RWPE1 (cell line): ENCODE measurements around the gene HCN1.
"Not testable (repeated sequence)": the region's sequence is repeated elsewhere in the genome, so short reads cannot be mapped to it uniquely, and the experiment has no call there.

ENCODE experiments used
- CTCF ChIA-PET: fragments of 350-600 bp; sonication (Branson Sonifier 250); formaldehyde crosslinking; extraction: SDS; loops from one replicate; lab custom pipeline; 2021; lab: Yijun Ruan, JAX
- POLR2A ChIA-PET: fragments of 400-600 bp; formaldehyde crosslinking; extraction: SDS; loops from one replicate; lab custom pipeline; 2020; ENCODE audit warnings: antibody characterized with exemption; ENCODE audit not compliant: low non-redundant PET; lab: Yijun Ruan, JAX
- DNase-seq: peaks from one replicate; pipeline ENCODE4 v3.0.0; 2012; ENCODE audit warnings: low spot score
- H3K27ac ChIP-seq: fragments of 450-650 bp; 2 replicates; pipeline ENCODE4 v1.5.1; 2017
- CTCF ChIP-seq: fragments of 450-650 bp; conservative IDR thresholded peaks from 2 replicates; pipeline ENCODE4 v1.5.1; 2017; ENCODE audit warnings: low read depth, mild to moderate bottlenecking

Gene HCN1

DNA sequence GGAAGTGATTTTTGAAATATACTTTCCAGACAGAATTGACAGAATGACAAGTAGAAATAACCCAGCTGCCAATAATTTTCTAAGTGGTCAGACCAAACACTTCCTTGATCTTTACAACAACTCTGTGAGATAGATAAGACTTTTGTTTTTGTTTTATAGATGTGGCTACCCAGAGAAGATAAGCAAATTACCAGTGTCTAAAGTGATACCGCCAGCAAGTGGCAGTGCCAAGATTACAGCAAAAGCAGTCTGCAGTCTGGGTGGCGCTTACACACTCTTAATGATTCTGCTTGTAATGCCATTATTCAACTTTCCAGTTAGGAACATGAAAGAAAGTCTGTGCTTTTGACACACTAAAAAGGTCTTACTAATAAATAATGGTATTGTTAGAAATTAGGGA is 92.1 kb downstream of the HCN1 start:
- H3K27ac ChIP-seq: no peak overlapping the region
- POLR2A ChIA-PET: interaction anchor here (0.7 kb wide), 1 partner anchor 46 kb away, joined by 3 read pairs; no protein-coding TSS in a partner anchor
- no peak for DNase-seq
- TF ChIP-seq CTCF: no peak
- CTCF ChIA-PET: no interaction called here

DNA sequence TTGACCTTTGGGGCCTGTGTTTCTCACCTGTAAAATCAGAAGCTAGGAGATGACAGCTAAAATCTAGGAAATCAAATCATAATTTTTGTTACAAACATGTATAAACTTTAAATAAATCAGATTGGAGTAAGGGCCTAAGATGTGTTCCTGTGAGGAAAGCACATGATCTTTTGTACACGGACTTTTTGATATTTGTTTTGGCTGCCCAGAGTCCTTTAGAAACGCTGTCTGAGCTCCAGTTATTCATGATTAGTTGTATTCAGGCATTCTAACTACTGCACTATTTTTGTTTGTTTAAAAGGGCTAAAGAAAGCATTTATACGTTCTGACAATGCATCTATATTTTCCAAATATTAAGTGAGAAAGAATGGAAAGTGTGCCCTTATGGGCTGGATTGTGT is 94.8 kb downstream of the HCN1 start:
- no peak overlapping the region for H3K27ac ChIP-seq
- no peak for TF ChIP-seq CTCF
- ChIA-PET CTCF (no interaction called here), POLR2A (no interaction called here)
- no peak for DNase-seq

DNA sequence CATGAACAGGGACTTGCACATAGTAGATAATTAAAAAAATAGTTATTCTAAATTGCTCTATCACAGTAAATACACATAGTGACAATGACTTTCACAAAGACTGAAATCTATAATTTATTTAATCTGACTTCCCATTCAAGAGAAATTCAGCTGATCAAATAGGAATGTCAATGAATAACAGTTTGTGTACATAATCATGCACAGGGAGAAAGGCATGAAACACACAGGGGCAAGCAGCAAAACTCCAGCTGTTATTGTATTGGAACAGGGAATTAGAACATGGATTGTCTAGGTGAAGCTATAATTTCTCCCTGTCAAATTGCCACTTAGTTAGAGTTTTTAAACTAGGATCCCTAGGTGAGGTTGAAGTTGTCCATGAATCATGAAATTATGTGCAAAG is 99.9 kb downstream of the HCN1 start:
- ChIA-PET CTCF (no interaction called here), POLR2A (no interaction called here)
- DNase-seq: no peak
- no peak for TF ChIP-seq CTCF
- no peak overlapping the region for H3K27ac ChIP-seq

DNA sequence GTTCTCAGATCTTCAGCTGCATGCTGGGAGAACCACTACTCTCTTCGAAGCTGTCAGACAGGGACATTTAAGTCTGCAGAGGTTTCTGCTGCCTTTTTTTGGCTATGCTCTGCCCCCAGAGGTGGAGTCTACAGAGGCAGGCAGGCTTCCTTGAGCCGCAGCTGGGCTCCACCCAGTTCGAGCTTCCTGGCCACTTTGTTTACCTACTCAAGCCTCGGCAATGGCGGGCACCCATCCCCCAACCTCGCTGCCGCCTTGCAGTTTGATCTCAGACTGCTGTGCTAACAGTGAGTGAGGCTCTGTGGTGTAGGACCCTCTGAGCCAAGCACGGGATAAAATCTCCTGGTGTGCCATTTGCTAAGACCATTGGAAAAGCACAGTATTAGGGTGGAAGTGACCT is 110.2 kb downstream of the HCN1 start:
- POLR2A ChIA-PET, CTCF ChIA-PET, H3K27ac ChIP-seq, DNase-seq: not testable (repeated sequence)

DNA sequence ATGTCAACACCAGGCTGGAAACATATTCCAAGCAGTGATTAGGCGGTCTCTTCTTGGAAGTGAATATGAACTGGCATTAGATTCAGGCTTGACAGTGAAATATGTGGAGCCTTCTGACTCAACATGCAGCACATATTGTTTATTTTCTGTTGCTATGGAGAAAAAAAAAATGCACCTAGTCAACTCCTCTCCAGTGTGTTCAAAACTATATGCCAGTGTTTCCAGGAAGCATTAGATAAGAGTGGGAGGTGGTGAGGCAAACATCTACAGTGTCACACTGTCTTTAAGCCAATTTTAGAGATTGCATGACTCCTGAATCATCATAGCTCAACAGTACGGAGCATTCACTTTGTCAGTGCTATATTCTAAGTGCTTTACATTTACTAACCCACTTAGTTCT is 117.9 kb downstream of the HCN1 start:
- ChIA-PET CTCF (no interaction called here), POLR2A (no interaction called here)
- peak; percentile 78 for DNase-seq
- TF ChIP-seq CTCF: no peak
- no peak overlapping the region for H3K27ac ChIP-seq

DNA sequence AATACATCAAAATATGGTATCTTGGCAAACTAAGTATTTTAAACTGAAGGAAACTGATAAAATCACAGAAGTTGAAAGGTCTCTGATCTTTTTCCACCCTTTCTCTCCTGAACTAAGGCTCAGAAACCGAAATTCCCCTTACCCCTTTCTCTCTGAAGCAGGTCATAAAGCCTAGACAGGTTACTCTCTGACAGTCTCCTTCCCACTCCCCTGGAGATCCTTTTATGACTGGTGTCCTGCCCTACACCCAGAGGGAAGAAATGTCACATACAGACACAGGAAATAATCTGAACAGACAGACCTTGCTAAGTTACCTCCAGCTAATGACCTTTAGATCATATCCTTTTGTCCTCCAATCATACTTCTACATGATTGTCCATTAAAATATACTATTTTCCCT is 127.4 kb downstream of the HCN1 start:
- CTCF ChIA-PET: no interaction called here
- DNase-seq: no peak
- TF ChIP-seq CTCF: no peak
- no peak overlapping the region for H3K27ac ChIP-seq
- POLR2A ChIA-PET: no interaction called here

- no peak for TF ChIP-seq CTCF
- H3K27ac ChIP-seq: no peak overlapping the region
- no peak for DNase-seq
- CTCF ChIA-PET: interaction anchor here (0.6 to 0.7 kb wide), 2 partner anchors 173 to 580 kb away, joined by 3 to 5 read pairs; no protein-coding TSS in a partner anchor
- POLR2A ChIA-PET: no interaction called here
Observed at GRCh38 chr5:45542421-45542820, 153.8 kb downstream of the HCN1 start.
